Stimulated activated CD8-positive, alpha-beta memory T cell treated with anti-CD3 and anti-CD28 coated beads, Interleukin-15, amount 100 ng/mL, for 24 hours (primary cell): ENCODE data around the gene CRP.
"Not testable (repeated sequence)": the region's sequence is repeated elsewhere in the genome, so short reads cannot be mapped to it uniquely, and the experiment has no call there.

Source experiments
- DNase-seq: peaks from one replicate; pipeline ENCODE4 v3.0.0-alpha.2; 2020; ENCODE audit warnings: low read depth

Gene CRP

GRCh38 chr1:159699653-159700052 lies 14.7 kb downstream of the CRP start:
- DNase-seq: no peak

- no peak for DNase-seq
These were observed 15.1 kb downstream of the CRP start for GRCh38 chr1:159699246-159699645.

GRCh38 chr1:159687511-159687910 lies 26.9 kb downstream of the CRP start:
- DNase-seq: no peak

GRCh38 chr1:159686599-159687299 lies 27.6 kb downstream of the CRP start:
- no peak for DNase-seq

GRCh38 chr1:159678939-159679338 lies 35.5 kb downstream of the CRP start:
- no peak for DNase-seq

- no peak for DNase-seq
These were observed 39.3 kb downstream of the CRP start for GRCh38 chr1:159675046-159675445.

GRCh38 chr1:159672390-159672789 lies 42.0 kb downstream of the CRP start:
- not testable (repeated sequence) for DNase-seq

GRCh38 chr1:159669338-159669737 lies 45.1 kb downstream of the CRP start:
- no peak for DNase-seq

- DNase-seq: no peak
These were observed 45.6 kb downstream of the CRP start for GRCh38 chr1:159668739-159669138.

GRCh38 chr1:159664247-159664646 lies 50.1 kb downstream of the CRP start:
- no peak for DNase-seq

GRCh38 chr1:159663552-159663951 lies 50.8 kb downstream of the CRP start:
- no peak for DNase-seq
